GM21619 (cell line): Measurements from ENCODE around the gene R3HCC1L.

ENCODE experiments used
- ATAC-seq: cut with Tn5 transposase; IDR thresholded peaks from one replicate; pipeline ENCODE4 v1.9.1; 2021; ENCODE audit not compliant: unreplicated experiment

R3HCC1L gene

GRCh38 chr10:98272245-98272644, 137.8 kb downstream of the R3HCC1L start:
- no peak for ATAC-seq

DNA sequence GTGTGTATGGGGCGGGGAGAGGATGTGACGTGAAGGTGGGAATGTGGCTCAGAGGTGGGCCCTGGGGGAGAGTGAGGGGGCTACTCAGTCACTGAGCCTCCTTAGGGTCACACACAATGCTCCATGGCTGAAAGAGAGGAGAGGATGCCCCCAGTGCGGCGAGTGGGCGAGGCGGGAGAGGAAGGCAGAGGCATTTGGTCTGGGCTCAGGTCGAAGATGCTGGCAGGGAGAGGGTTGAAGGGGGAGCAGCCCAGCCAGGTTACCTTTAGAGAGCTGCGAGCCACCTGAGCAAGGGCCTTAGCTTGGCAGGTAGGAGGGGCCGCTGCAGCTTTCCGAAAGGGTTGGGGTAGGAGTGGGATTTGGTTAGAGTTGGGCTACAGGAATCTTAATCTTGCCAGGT, 138.2 kb downstream of the R3HCC1L start:
- no peak for ATAC-seq

DNA sequence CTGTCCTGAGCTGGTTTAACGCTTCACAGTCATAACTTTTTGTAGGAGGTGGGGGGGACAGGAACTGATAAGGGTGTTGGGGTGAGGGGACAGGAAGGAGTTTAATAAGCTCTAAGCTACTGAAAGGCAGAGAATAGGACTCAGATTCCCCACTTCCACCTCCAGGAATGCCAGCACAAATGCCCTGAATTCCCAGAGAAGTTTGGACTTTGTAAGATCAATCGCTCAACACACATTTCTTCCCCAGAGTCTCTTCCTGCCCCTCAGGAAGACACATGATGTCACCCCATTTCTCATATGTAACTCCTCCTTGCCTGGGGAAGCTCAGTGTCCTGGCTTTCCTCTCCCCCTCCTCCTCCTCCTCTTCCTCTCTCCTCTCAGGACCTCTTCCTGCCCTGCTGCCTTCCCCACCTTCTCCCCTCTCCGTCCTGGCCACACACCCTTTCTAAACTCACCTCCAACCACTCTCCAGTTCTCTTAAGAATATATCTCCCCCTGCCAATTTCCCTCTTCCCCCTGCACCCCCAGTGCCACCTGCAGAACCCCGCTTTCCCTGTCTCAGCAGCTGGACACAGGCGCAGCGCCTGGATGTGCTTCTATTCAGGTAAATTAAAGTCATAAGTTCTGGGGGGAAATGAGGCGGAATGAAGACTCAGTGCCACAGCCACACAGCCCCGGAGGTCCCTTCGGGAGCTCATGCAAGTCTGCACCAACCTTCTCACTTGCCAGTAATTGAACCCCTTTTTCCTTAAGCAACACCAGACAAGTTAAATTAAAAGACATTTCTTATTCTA, 138.8 kb downstream of the R3HCC1L start:
- no peak for ATAC-seq

DNA sequence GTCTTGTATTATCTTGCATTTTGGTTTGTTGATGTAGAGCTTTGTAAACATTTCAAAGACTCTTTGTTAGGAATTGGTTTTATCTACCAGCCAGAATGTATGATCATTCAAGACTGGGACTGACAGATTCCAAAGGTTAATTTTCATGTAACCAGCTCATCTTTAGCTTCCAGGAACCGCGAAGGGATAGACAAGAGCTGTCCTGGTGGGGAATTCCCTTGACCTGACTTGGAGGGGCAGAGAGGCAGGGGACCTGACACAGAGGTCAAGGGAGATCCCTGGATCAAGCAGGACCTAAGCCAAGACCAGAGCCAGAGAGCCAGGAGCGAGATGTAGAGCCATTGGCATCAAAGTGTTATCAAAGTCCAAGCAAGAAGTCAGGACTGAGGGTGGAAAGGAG, 140.1 kb downstream of the R3HCC1L start:
- ATAC-seq: no peak

DNA sequence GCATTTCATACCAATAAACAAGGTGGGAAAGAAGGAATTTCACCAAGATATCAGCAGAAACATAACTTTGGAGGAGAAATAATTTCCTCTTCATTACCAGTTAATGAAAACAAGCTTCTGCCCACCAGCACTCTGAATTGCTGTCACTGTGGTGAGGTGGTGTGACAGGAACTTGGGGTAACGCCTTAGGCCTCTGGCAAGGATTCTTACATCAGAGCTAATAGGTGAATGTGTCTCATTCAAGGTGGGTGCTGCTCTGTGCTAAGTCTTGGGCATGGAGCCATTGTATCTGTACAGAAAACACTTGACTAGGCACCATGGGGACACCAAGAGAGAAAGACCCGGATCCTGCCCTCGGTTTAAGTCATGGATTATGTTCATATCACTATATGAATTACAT, 141.9 kb downstream of the R3HCC1L start:
- no peak for ATAC-seq

GRCh38 chr10:98285416-98285815, 151.0 kb downstream of the R3HCC1L start:
- ATAC-seq: no peak

GRCh38 chr10:98286419-98286818, 152.0 kb downstream of the R3HCC1L start:
- no peak for ATAC-seq

DNA sequence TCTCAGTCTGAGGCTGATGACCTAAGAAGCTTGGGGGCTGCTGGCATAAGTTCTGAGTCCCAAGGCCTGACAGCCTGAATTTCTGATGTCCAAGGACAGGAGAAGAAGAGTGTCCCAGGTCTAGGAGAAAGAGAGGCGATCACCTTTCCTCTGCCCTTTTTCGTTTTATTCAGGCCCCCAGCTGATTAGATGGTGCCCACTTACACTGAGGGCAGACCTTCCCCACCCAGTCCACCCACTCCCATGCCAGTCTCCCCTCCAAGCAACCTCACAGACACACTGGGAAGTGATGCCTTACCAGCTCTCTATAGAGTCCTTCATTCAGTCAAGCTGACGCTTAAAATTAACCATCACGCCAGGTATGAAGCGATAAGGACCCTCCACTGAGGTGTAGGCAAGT, 152.9 kb downstream of the R3HCC1L start:
- no peak for ATAC-seq

DNA sequence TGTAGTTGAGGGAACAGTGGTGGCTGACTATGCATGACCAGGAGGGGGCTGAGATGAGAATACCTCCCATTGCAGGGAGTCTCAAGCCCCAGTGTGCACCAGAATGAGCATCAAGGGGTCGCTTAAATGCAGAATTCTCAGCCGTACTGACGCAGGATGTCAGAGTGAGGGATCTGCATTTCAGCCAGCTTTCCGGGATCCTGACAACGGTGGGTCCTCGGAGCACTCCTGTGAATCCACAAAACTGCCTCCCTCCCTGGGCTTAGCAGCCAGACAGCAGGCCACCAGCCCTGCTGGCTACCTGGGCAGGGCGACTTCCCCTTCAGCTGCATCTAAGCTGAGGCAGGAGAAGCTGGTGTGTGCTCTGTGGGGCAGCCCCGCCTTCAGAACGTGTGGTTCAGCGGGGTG, 155.3 kb downstream of the R3HCC1L start:
- no peak for ATAC-seq

- no peak for ATAC-seq
Observed at GRCh38 chr10:98292971-98293370, 158.5 kb downstream of the R3HCC1L start.

DNA sequence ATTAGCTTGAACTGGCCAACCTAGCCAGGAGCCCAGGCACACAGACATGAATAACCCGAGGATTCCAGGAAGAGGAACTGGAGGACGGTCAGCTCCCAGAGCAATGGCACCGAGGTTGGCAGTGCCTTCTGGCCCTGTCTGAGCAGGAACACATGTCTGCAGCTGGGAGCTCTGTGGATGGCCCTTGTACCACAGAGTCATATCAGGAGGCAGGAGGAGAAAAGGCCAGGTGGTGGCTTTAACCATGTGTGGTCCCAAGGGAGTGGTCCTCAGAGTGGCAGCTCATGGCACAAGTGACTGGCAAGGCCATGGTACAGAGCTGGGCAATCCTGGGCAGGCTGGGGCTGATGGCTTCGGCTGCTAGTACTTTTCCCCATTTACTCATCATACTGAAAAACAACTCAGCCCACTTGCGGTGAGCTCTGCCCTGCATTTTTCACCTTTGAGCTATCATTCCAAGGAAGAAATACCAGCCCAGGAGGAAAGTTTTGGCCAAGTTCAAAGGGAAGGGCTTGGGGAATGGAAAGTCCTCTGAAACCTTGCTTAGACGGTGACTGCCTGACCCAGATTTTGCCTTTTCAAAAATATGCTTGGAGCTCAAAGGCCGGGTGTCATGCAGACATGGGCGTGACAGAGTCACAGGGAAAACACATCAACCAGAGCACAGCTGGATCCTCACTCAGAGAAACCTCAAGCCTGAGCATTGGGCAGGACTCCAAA, 159.3 kb downstream of the R3HCC1L start:
- no peak for ATAC-seq

- no peak for ATAC-seq
Observed at GRCh38 chr10:98294270-98294627, 159.8 kb downstream of the R3HCC1L start.
